Measurements from ENCODE around the gene YJU2. TPM values are rescaled to one million over a fixed set of nuclear protein-coding genes. Genes with fewer than 3 reads are reported as not detected.
"Not testable (repeated sequence)": the region's sequence is repeated elsewhere in the genome, so short reads cannot be mapped to it uniquely, and the experiment has no call there.

YJU2 gene
- total RNA-seq, 1 donor from 2014 or later, result 14.3 TPM

- Mint-ChIP-seq H3K4me1 (ENCODE audit: unreplicated experiment) (no peaks in the 10 kb centered on the region), H3K9me3 (no peaks in the 10 kb centered on the region)
Observed at GRCh38 chr19:4224470-4224869, 22.4 kb upstream of the YJU2 start.

GRCh38 chr19:4225885-4226284 lies 21.0 kb upstream of the YJU2 start:
- DNase-seq (ENCODE audit: extremely low spot score, unreplicated experiment), result no peak
- Mint-ChIP-seq H3K4me3 (no peak overlapping the region), H3K27ac (no peak overlapping the region), H3K4me1 (ENCODE audit: unreplicated experiment) (no peaks in the 10 kb centered on the region), H3K27me3 (peaks cover 5% of the 10 kb centered on the region), H3K36me3 (no peaks in the 10 kb centered on the region), H3K9me3 (no peaks in the 10 kb centered on the region)
- no peak for TF ChIP-seq CTCF (conservative IDR thresholded peaks at IDR 0.05)

More at GRCh38 chr19:4224470-4224869, 22.4 kb upstream of the YJU2 start:
- Mint-ChIP-seq H3K4me3 (no peak overlapping the region), H3K27me3 (peaks cover 5% of the 10 kb centered on the region), H3K36me3 (no peaks in the 10 kb centered on the region), H3K27ac (no peak overlapping the region)
- TF ChIP-seq CTCF (conservative IDR thresholded peaks at IDR 0.05), result no peak
- DNase-seq (ENCODE audit: extremely low spot score, unreplicated experiment), result no peak

- Mint-ChIP-seq H3K27ac (no peak overlapping the region), H3K9me3 (no peaks in the 10 kb centered on the region), H3K4me3 (no peak overlapping the region), H3K4me1 (ENCODE audit: unreplicated experiment) (no peaks in the 10 kb centered on the region), H3K27me3 (peaks cover 5% of the 10 kb centered on the region), H3K36me3 (no peaks in the 10 kb centered on the region)
- no peak for TF ChIP-seq CTCF (conservative IDR thresholded peaks at IDR 0.05)
- no peak for DNase-seq (ENCODE audit: extremely low spot score, unreplicated experiment)
Observed at GRCh38 chr19:4227771-4228170, 19.1 kb upstream of the YJU2 start.

GRCh38 chr19:4228765-4229178 lies 18.1 kb upstream of the YJU2 start:
- no peaks in the 10 kb centered on the region for H3K4me1 Mint-ChIP-seq (ENCODE audit: unreplicated experiment)
- peaks cover 5% of the 10 kb centered on the region for H3K27me3 Mint-ChIP-seq
- no peak overlapping the region for H3K4me3 Mint-ChIP-seq
- H3K36me3 Mint-ChIP-seq, result no peaks in the 10 kb centered on the region
- no peak for DNase-seq (ENCODE audit: extremely low spot score, unreplicated experiment)
- H3K27ac Mint-ChIP-seq, result no peak overlapping the region
- no peaks in the 10 kb centered on the region for H3K9me3 Mint-ChIP-seq
- no peak for TF ChIP-seq CTCF (conservative IDR thresholded peaks at IDR 0.05)

GRCh38 chr19:4229179-4229931 lies 17.5 kb upstream of the YJU2 start, which contains the start of gene EBI3:
TSS of gene EBI3 (plus strand) at chr19:4229523. CDS start at chr19:4229551, 28 bp downstream.
- no peaks in the 10 kb centered on the region for H3K36me3 Mint-ChIP-seq
- no peaks in the 10 kb centered on the region for H3K9me3 Mint-ChIP-seq
- DNase-seq (ENCODE audit: extremely low spot score, unreplicated experiment), result no peak
- H3K27ac Mint-ChIP-seq, result no peak within 1 kb of the TSS
- no peak within 1 kb of the TSS for H3K4me3 Mint-ChIP-seq
- no peak for TF ChIP-seq CTCF (conservative IDR thresholded peaks at IDR 0.05)
- no peaks in the 10 kb centered on the region for H3K4me1 Mint-ChIP-seq (ENCODE audit: unreplicated experiment)
- H3K27me3 Mint-ChIP-seq, result peaks cover 5% of the 10 kb centered on the region

- not testable (repeated sequence) for H3K27ac Mint-ChIP-seq; H3K9me3 Mint-ChIP-seq; H3K4me1 Mint-ChIP-seq (ENCODE audit: unreplicated experiment); DNase-seq (ENCODE audit: extremely low spot score, unreplicated experiment); H3K4me3 Mint-ChIP-seq; H3K27me3 Mint-ChIP-seq; H3K36me3 Mint-ChIP-seq
Observed at GRCh38 chr19:4230237-4230636, 16.6 kb upstream of the YJU2 start.

GRCh38 chr19:4231521-4231920 lies 15.4 kb upstream of the YJU2 start:
- not testable (repeated sequence) for H3K27ac Mint-ChIP-seq; H3K27me3 Mint-ChIP-seq; H3K9me3 Mint-ChIP-seq; H3K4me1 Mint-ChIP-seq (ENCODE audit: unreplicated experiment); H3K4me3 Mint-ChIP-seq; H3K36me3 Mint-ChIP-seq; DNase-seq (ENCODE audit: extremely low spot score, unreplicated experiment)

DNA sequence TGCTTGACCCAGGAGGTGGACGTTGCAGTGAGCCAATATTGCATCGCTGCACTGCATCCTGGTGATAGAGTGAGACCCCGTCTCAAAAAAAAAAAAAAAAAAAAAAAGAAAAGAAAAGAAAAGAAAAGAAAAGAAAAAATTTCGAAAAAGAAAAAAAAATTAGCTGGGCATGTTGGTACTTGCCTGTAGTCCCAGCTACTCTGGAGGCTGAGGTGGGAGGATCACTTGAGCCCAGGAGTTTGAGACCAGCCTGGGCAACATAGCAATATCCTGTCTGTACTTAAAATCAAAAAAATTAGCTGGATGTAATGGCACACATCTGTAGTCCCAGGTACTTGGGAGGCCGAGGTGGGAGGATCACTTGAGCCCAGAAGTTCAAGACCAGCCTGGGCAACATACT lies 14.7 kb upstream of the YJU2 start:
- H3K27ac Mint-ChIP-seq; H3K27me3 Mint-ChIP-seq; H3K4me3 Mint-ChIP-seq; H3K9me3 Mint-ChIP-seq; H3K4me1 Mint-ChIP-seq (ENCODE audit: unreplicated experiment); DNase-seq (ENCODE audit: extremely low spot score, unreplicated experiment); H3K36me3 Mint-ChIP-seq: not testable (repeated sequence)

Measured in type B pancreatic cell (in vitro differentiated cells).